ENCODE data around the gene ZNF280B.
"Not testable (repeated sequence)": the region's sequence is repeated elsewhere in the genome, so short reads cannot be mapped to it uniquely, and the experiment has no call there.

DNA sequence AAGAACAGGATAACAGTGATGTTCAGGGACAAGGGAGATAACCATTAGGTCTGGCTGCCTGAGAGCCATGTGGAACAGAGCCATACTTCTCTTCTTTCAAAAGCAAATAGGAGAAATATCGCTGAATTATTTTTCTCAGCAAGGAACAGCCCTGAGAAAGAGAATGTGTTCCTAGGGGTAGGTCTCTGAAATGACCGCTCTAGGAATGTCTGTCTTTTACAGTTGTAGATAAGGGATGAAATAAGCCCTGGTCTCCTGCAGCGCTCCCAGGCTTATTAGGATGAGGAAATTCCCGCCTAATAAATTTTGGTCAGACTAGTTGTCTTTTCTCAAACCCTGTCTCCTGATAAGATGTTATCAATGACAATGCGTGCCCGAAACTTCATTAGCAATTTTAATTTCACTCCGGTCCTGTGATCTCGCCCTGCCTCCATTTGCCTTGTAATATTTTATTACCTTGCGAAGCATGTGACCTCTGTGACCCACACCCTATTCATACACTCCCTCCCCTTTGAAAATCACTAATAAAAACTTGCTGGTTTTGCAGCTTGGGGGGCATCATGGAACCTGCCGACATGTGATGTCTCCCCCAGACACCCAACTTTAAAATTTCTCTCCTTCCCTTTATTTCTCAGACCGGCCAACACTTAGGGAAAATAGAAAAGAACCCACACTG is 39.6 kb downstream of the ZNF280B start:
- TF ChIP-seq, protein P1, sequence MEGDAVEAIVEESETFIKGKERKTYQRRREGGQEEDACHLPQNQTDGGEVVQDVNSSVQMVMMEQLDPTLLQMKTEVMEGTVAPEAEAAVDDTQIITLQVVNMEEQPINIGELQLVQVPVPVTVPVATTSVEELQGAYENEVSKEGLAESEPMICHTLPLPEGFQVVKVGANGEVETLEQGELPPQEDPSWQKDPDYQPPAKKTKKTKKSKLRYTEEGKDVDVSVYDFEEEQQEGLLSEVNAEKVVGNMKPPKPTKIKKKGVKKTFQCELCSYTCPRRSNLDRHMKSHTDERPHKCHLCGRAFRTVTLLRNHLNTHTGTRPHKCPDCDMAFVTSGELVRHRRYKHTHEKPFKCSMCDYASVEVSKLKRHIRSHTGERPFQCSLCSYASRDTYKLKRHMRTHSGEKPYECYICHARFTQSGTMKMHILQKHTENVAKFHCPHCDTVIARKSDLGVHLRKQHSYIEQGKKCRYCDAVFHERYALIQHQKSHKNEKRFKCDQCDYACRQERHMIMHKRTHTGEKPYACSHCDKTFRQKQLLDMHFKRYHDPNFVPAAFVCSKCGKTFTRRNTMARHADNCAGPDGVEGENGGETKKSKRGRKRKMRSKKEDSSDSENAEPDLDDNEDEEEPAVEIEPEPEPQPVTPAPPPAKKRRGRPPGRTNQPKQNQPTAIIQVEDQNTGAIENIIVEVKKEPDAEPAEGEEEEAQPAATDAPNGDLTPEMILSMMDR (conservative IDR thresholded peaks at IDR 0.05; ENCODE audit: low read depth, low read length): not testable (repeated sequence)
- TF ChIP-seq EZH2 (IDR thresholded peaks at IDR 0.05; ENCODE audit: borderline replicate concordance, low read depth, low read length, poor library complexity, severe bottlenecking): not testable (repeated sequence)

Measured in A673 (cell line).